Measurements from ENCODE around the gene GRHL3.

GRHL3 gene

GRCh38 chr1:24383381-24383940, 64.3 kb downstream of the GRHL3 start:
- TF ChIP-seq, protein P1, sequence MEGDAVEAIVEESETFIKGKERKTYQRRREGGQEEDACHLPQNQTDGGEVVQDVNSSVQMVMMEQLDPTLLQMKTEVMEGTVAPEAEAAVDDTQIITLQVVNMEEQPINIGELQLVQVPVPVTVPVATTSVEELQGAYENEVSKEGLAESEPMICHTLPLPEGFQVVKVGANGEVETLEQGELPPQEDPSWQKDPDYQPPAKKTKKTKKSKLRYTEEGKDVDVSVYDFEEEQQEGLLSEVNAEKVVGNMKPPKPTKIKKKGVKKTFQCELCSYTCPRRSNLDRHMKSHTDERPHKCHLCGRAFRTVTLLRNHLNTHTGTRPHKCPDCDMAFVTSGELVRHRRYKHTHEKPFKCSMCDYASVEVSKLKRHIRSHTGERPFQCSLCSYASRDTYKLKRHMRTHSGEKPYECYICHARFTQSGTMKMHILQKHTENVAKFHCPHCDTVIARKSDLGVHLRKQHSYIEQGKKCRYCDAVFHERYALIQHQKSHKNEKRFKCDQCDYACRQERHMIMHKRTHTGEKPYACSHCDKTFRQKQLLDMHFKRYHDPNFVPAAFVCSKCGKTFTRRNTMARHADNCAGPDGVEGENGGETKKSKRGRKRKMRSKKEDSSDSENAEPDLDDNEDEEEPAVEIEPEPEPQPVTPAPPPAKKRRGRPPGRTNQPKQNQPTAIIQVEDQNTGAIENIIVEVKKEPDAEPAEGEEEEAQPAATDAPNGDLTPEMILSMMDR (IDR thresholded peaks at IDR 0.05; ENCODE audit: low read depth, low read length) = no peak
- DNase-seq = no peak
- no peak overlapping the region for H3K4me3 ChIP-seq (ENCODE audit: low read depth, low read length)
- H3K27me3 ChIP-seq = no peaks in the 10 kb centered on the region
- H3K36me3 ChIP-seq = no peaks in the 10 kb centered on the region
- no peaks in the 10 kb centered on the region for H3K9me3 ChIP-seq
- no peaks in the 10 kb centered on the region for H3K4me1 ChIP-seq

- TF ChIP-seq, protein P1 (IDR thresholded peaks at IDR 0.05; ENCODE audit: low read depth, low read length) = no peak
- DNase-seq = no peak
- H3K36me3 ChIP-seq = no peaks in the 10 kb centered on the region
- no peaks in the 10 kb centered on the region for H3K9me3 ChIP-seq
- no peaks in the 10 kb centered on the region for H3K27me3 ChIP-seq
- no peak overlapping the region for H3K4me3 ChIP-seq (ENCODE audit: low read depth, low read length)
- no peaks in the 10 kb centered on the region for H3K4me1 ChIP-seq
Observed at GRCh38 chr1:24384251-24385090, 65.3 kb downstream of the GRHL3 start.

DNA sequence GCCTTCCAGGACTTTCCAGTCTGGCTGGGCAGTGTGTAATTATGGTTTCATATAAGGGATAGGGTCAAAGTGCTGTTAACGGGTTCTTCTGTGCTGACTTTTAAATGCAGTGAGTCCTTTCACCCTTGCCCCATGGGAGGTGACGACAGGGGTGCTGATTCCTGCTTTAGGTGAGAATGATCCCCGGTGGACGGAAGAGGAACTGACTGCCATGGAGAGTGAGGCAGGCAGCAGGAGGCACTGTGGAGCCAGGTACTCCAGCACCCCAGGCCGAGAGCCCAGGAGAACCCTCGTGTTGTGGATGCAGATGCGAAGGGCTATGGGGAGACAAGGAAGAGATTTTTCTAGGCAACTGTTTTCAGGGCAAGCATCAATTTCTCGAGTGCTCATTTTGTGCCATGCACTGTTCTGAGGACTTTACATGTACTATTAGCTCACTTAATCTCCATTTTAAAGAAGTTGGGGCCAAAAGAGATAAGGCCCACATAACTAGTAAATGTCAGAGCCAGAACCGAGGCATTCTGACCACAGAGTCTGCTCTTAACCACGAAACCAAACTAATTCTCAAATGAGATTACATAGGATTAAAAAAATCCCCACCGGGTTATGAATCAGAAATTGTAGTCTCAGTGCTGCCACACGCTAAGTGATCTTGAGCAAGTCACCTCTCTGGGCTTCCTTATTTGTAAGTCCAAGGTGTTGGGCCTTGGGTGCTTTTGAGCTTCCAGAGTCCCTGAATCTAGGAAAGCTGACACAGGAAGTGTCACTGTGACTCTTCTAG, 66.2 kb downstream of the GRHL3 start:
- Histone ChIP-seq H3K36me3 (no peaks in the 10 kb centered on the region), H3K9me3 (no peaks in the 10 kb centered on the region), H3K4me3 (ENCODE audit: low read depth, low read length) (no peak overlapping the region), H3K27me3 (no peaks in the 10 kb centered on the region), H3K4me1 (no peaks in the 10 kb centered on the region)
- TF ChIP-seq, protein P1 (IDR thresholded peaks at IDR 0.05; ENCODE audit: low read depth, low read length) = peak; percentile 29
- no peak for DNase-seq

DNA sequence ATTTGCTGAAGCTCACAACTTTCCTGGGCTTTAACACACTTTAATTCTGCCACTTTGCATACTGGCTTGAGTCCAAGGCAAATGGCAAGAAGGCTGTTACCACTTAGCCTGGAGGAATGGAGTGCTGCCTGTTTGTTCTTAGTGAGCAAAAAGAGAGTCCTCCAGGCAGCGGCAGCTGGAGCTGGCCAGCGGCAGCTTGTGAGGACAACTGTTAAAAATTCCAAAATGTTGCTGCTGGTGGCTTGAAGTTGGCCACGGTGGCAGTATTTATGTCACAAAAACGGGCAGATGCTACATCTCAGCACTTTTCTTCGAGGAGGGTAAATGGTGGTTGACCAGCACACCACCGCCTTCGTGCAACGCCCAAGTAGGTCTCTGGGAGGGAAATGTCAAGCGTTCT, 67.1 kb downstream of the GRHL3 start:
- Histone ChIP-seq H3K36me3 (no peaks in the 10 kb centered on the region), H3K4me1 (no peaks in the 10 kb centered on the region), H3K9me3 (no peaks in the 10 kb centered on the region), H3K27me3 (no peaks in the 10 kb centered on the region), H3K4me3 (ENCODE audit: low read depth, low read length) (no peak overlapping the region)
- DNase-seq = no peak
- TF ChIP-seq, protein P1 (IDR thresholded peaks at IDR 0.05; ENCODE audit: low read depth, low read length) = no peak

- Histone ChIP-seq H3K27me3 (no peaks in the 10 kb centered on the region), H3K4me1 (no peaks in the 10 kb centered on the region), H3K36me3 (no peaks in the 10 kb centered on the region), H3K9me3 (no peaks in the 10 kb centered on the region), H3K4me3 (ENCODE audit: low read depth, low read length) (no peak overlapping the region)
- TF ChIP-seq, protein P1 (IDR thresholded peaks at IDR 0.05; ENCODE audit: low read depth, low read length) = no peak
- no peak for DNase-seq
Observed at GRCh38 chr1:24386931-24387330, 67.8 kb downstream of the GRHL3 start.

All from BE2C (cell line).